Endometrial microvascular endothelial cells (primary cell): ENCODE data around the gene AMY2B. TPM values are rescaled to one million over a fixed set of nuclear protein-coding genes. Genes with fewer than 3 reads are reported as not detected.
"Not testable (repeated sequence)": the region's sequence is repeated elsewhere in the genome, so short reads cannot be mapped to it uniquely, and the experiment has no call there.

ENCODE experiments used
- in situ Hi-C: cut with HindIII; loops from 2 replicates; pipeline ENCODE4 v1.10.0; 2017; ENCODE audit warnings: low sequenced_read_pairs, low pct_unique_long_range_greater_than_20kb; ENCODE audit errors: inconsistent ontology term
- total RNA-seq: library from RNA; depleted of rRNA; stranded (reverse); fragments of >200 nt; gene quantifications from one replicate; pipeline ENCODE4 v1.2.3, GENCODE V29; 2015; ENCODE audit errors: inconsistent ontology term

The AMY2B gene
- not detected for total RNA-seq

DNA sequence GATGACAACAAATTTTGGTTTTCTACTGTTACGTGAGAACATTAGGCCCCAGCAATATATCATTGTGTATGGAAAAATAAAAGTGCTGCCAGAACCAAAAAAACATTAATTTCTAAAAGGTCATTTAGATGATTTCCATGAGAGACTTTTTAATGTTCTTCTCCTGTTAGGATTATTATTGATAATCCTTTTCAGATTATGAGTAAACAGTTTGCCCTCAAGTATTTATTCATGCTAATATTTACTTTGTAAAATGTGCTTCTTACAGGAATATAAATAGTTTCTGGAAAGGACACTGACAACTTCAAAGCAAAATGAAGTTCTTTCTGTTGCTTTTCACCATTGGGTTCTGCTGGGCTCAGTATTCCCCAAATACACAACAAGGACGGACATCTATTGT lies at the start of gene AMY2B:
AMY2B (plus strand) TSS at position 301 of the 400 bp plus-strand sequence; CDS start at position 315, 14 bp downstream.
- in situ Hi-C loops = not testable (repeated sequence)

DNA sequence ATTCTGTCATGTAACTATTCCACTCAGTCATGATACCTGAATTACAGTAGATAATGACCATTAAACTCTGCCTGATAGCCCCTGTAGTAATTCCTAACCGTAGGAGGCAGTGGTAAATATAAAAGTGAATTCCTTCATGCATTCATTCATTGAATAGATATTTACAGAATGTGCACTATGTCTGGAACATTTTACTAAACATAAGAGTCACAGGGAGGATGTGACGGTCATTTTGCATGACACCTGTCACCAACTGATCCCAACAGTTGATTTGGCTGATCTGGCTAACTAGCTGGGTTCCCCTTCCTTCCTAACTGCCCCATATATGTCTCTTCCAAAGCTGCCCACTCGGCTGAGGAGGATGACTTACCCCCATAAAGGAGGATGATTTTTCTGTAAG lies 48.0 kb upstream of the AMY2B start:
- in situ Hi-C loops = no loop called here

DNA sequence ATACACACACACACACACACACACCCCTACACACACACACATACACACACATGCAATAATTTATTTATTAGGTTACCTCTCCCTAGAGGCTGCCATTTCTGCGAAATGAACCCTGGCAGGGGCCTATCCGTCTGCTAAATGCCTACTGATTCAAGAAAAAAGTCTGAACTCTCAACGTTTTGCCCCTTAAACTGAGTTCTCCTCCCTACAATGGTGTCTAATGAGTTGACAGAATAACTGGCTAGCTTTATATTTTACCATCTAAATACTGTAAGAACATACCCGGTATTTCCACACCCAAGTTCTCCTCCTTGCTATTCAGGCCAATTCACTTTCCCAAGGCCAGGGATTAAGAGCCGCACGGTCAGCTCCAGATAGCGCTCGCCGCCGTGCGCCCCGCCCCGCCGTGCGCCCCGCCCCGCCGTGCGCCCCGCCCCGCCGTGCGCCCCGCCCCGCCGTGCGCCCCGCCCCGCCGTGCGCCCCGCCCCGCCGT lies 46.2 kb upstream of the AMY2B start:
- in situ Hi-C loops = no loop called here

DNA sequence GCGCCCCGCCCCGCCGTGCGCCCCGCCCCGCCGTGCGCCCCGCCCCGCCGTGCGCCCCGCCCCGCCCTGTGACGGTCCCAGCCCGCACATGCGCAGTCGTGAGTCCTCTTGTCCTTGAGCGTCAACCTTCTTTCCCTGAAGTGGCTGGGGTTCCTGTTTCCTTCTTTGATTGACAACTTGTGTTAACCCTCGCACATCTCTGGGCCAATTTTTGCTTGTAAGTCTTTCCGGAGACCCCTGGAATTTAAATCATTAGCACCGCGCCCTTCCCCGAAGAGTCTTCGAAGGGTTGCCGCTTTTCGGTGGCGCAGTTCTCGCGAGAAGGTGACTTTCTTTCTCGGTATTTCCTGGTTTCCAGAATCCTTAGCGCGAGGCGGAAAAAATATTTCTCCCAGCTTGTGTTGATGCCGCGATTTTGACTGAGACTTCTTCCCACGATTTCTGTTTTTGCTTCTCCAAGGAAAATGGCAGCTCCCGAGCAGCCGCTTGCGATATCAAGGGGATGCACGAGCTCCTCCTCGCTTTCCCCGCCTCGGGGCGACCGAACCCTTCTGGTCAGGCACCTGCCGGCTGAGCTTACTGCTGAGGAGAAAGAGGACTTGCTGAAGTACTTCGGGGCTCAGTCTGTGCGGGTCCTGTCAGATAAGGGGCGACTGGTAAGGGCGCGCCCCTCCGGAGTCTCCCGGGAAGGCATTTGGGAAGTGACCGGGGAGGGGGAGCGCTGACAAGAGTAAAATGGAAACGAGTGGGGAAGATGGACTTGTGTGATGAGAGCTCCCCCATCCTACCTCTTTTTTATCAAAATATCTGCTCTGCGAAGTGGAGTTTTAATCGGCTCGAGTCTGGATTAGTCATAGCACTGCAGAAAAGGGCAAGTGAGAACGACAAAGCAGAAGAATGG lies 45.5 kb upstream of the AMY2B start, which contains the start of gene RNPC3:
RNPC3 (plus strand) TSS at position 93 of the 901 bp plus-strand sequence; CDS start at position 465, 372 bp downstream.
- in situ Hi-C loops = no loop called here

DNA sequence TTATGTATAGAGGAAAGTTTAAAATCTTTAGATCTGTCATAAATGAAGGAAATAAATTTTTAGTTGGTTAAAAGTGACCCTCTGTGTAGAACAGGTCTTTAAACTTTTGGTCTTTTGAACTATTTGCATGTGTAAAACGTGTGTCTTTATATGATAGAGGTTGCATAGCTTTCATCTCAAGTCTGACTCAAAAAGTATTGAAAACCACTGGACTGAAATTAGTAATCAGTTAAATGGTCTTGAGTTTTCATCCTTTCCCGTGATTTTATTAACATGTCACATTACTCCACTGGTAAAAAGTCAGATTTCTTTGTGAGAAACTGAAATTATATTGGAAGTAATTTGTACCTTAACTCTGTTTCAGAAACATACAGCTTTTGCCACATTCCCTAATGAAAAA lies 44.1 kb upstream of the AMY2B start:
- in situ Hi-C loops = no loop called here

DNA sequence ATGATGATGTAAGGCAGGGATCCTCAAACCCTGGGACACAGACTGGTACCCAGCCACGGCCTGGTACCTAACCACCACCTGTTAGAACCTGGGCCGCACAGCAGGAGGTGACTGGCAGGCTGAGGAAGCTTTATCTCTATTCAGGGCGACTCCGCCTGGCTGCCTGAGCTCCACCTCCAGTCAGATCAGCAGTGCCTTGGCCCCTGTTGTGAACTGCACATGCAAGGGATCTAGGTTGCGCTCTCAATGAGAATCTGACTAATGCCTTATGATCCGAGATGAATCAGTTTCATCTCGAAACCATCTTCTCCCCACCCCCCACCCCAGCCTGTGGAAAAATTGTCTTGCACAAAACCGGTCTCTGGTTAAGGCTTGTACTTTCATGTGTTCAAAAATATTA lies 41.6 kb upstream of the AMY2B start:
- in situ Hi-C loops = no loop called here

DNA sequence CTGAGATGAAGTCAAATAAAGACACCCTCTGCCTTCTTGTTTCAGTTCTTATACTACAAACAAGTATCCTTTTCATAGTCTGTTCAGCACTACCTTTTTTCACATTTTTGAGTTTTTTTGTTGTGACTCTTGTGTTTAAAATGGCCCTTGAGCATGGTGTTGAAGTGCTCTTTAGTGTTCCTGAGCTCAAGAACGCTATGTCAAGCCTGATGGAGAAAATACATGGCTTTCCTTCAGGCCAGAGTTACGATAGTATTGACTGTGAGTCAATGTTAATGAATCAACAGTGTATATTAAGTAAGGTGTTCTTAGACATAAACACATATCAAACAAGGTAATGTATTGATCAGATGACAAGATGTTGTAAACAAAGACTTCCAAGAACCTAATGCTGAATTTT lies 33.2 kb upstream of the AMY2B start:
- in situ Hi-C loops = no loop called here

DNA sequence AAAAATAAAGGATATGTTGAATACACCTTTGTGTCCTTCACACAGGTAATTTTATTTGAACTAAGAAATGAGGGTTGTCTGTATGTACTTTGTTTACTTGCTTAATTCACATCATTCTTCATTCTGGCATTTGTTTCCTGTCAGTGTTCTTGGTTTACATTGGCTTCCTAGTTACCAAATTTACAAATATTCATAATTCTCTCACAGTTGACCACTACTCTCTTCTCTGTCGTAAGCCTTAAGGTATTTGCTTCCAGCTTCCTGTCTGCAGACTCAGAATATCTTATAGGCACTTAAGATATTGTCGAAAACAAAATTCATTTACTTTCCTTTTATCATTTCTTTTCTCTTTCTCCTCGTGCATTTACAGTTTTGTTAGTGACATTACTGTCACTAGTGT lies 30.0 kb upstream of the AMY2B start:
- in situ Hi-C loops = no loop called here

DNA sequence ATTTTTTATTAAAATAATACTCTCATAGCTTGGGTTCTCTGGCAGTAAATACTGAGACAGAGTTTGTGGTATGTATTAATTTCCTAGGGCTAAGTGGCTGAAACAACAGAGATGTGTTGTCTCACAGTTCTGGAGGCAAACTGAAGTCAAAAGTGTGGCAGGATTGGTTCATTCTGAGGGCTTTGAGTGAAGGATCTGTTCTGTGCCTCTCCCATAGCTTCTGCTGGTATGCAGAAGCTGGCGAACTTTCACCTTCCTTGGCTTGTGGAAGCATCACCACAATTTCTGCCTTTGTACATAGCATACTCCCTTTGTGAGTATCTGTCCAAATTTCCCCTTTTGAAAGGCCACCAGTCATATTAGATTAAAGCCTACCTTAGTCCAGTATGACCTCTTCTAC lies 24.9 kb upstream of the AMY2B start:
- in situ Hi-C loops = no loop called here

DNA sequence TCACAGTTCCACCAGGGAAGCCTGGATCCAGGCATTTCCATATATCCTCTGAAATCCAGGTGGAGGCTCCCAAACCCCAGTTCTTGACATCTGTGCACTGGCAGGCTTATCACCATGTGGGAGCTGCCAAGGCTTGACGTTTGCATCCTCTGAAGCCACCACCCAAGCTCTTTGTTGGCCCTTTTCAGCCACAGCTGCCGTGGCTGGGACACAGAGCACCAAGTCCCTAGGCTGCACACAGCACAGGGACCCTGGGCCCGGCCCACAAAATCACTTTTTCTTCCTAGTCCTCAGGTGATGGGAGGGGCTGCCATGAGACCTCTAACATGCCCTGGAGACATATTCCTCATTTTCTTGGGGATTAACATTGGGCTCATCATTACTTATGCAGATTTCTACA lies 23.5 kb upstream of the AMY2B start:
- in situ Hi-C loops = no loop called here

DNA sequence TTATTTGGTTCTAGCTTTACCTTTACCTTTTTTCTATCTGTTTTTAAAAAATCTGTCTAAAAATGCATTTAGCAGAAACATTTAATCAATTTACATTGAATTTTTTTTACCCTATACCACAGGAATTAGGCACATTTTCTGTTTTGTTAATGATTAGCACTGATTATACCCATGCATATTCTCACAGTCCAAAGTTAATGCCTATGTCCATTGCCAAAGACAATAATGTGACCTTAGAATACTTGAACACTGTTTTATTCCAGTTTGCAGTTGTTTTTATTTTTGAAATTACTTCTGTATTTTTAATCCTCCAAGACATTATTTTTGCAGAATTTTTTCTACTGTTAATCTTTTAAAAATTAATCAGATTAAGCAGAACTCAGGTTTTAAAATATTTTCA lies 11.0 kb upstream of the AMY2B start:
- in situ Hi-C loops = no loop called here

DNA sequence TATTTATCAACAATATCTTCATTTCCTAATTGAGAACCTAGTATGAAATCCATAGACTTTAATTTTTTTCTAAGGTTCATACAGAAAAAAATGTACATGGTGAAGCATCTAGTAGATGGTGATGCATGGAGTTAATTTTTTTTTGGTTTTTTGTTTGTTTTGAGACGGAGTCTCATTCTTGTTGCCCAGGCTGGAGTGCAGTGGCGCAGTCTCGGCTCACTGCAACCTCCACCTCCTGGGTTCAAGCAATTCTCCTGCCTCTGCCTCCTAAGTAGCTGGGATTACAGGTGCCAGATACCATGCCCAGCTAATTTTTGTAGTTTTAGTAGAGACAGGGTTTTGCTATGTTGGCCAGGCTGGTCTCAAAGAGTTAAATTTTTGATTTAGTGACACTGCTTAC lies 10.3 kb upstream of the AMY2B start:
- in situ Hi-C loops = not testable (repeated sequence)

DNA sequence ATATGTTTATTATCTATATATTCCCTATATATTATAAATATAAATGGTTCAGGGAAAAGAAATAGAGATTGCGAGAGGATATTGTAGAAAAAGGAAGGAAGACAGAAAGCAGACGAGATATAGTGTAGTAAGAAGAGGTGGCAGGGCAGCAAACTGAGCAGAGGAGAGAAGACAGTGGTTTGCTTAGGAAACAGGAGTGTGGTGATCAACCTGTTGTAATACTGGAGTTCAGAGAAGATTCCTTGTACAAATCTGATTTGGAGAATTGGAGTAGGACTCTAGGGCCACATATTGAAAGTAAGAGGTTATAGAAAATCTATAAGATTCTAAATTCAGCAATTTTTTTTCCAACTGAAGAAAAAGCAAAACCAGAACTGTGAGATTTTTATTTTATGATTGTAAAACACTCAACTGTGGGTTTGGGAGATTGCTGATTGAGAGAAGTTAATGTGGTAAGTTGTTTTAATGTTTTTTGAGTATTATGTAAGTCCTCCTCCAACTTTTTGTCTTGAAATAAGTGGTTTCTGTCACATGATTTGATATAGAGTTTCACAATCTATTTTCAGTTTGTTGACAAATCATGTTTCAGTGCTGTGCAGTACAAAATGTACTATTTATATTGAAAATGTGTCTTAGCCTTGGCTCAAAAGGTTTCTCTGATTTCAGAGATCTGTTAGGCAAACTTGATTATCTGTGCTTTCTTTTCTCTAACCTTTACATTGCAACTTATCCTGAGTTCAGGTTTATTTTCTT lies 9.6 kb upstream of the AMY2B start:
- in situ Hi-C loops = no loop called here

DNA sequence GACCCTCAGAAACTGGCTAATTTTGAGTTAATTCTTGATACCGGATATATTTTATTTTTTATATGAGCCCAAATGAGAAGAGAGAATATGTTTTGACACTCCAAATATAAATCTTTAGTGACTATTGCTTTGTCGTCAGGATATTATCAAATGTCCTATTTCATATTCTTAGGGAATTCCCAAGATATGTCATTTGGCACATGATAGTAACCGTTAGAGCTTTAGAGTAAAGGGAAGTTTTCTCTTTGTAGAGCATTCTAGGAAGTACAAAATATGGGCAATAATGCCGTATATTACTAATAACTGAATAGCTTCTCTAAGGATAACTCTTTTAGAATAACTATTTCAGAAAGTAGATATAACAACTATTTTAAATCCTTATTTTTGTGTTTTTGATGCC lies 8.3 kb upstream of the AMY2B start:
- in situ Hi-C loops = no loop called here

DNA sequence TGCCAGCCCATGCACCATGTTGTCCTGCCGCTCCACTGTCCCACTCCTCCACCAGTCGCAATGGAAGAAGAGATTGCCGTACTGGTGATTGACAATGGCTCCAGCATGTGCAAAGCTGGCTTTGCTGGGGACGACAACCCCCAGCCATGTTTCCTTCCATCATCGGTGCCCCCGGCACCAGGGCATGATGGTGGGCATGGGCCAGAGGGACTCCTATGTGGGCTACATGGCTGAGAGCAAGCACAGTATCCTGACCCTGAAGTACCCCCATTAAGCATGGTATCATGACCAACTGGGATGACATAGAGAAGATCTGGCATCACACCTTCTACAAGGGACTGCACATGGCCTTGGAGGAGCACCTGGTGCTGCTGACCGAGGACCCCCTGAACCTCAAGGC lies 1.9 kb upstream of the AMY2B start:
- in situ Hi-C loops = no loop called here

DNA sequence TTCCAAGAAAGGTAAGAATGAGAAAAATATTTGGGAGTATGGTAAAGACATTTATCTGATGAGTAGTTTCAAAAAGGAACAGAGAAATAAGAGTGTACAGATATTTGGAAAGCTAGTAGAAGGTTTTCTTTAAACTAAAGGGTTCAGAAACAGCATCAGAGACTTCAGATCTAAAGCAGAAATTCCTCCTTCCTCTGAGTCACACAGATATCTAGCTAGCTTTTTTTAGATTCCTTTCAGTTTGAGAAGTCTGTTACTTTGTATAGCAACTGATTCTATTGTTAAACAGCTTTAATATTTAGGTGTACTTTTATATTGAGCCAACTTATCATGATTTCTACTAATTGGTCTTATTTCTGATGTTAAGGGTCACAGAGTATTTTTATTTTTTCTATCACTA lies 4.7 kb downstream of the AMY2B start:
- in situ Hi-C loops = no loop called here

DNA sequence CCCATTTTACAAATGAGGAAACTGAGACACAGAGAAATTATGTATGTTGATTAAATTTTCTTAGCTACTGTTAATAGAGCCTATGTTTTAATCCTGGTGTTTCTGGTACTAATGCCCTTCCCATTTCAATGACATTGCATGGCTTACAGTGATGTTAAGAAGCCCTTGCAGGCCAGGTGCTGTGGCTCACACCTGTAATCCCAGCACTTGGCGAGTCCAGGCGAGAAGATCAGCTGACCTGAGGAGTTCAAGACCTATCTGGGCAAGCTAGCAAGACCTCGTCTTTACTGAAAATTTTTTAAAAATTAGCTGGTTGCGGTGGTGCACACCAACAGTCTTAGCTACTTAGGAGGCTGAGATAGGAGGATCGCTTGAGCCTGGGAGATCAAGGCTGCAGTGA lies 5.4 kb downstream of the AMY2B start:
- in situ Hi-C loops = not testable (repeated sequence)

DNA sequence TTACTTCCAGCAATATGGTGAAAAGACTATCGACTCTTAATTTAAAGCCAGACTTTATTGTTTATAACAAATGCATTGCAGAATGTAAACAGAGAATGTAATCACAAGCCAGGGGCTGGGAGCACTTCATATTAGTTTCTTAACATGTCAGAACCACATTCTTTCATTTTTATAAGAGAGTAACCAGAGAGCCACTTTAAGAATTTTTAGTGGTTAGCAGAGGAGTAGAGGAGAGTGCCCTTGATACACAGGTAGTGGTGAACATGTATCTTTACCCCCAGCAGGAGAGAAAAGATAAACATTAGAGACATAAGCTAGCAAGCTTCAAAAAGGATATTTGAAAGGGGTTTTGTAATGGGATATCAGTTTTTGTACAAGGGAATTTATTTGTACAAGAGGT lies 11.1 kb downstream of the AMY2B start:
- in situ Hi-C loops = no loop called here

DNA sequence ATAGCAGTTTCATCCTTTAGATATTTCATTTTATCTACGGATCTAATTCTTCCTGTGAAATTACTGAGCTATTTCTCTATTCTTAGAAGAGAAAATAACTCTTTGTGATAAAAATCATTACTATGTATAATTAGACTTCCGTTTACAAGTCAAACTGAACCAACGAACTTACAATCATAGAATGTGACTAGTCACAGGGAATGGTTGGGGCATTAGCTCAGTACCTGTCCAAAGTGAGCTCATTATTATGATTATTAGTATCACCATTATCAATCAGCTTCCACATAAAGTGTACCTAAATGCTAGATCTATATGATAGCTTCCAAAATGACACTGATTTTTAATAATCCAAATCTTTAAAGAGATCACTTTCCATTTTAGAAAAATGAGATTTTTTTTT lies 12.5 kb downstream of the AMY2B start:
- in situ Hi-C loops = no loop called here

DNA sequence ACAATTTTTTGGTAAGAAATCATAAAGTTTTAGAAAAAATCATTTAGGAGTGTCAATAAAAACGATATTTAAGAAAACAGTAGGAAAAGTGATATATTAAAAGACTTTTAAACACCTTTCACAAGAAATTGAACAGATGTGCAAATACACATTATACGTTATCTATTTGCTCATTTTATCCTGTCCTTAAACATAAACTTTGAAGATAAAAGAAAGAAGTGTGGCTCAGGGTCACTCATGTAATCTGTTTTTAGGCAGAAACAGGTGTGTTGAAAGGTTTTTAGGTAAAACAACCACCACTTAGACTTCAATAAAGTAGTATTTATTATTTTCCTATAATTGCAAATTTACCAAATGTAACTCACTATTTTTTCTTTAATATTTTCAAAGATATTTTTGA lies 13.1 kb downstream of the AMY2B start:
- in situ Hi-C loops = no loop called here
